PC-9 (cell line): Measurements from ENCODE around the gene ARSG. TPM values are rescaled to one million over a fixed set of nuclear protein-coding genes. Genes with fewer than 3 reads are reported as not detected.
A peak's percentile ranks its signal among the peaks of the same experiment; 100 is the strongest.
"Not testable (repeated sequence)": the region's sequence is repeated elsewhere in the genome, so short reads cannot be mapped to it uniquely, and the experiment has no call there.

Source experiments
- BruUV-seq: library from RNA; stranded (reverse); fragments of 400-500 nt; replicated peaks from 2 replicates; lab custom pipeline; 2021; lab: Mats Ljungman, UMichigan
- CTCF ChIA-PET: fragments of 300-600 bp; sonication (Branson Sonifier 250); formaldehyde crosslinking; loops from one replicate; lab custom pipeline; 2022; ENCODE audit warnings: antibody characterized with exemption; lab: Charles Lee
- POLR2A ChIA-PET: fragments of 300-600 bp; sonication (Branson Sonifier 250); formaldehyde crosslinking; loops from one replicate; lab custom pipeline; 2022; ENCODE audit warnings: antibody characterized with exemption; ENCODE audit not compliant: unreplicated experiment; lab: Charles Lee
- DNase-seq, 2 experiments: peaks; one replicate each; pipeline versions ENCODE4 v3.0.0 to v3.0.0-alpha.2; 2015 to 2022; ENCODE audit warnings: mixed read lengths in 1 of 2
- H2AFZ ChIP-seq: fragments of 200-600 bp; sonication (generic); 2 replicates; pipeline ENCODE4 v1.8.1; 2017; ENCODE audit warnings: antibody characterized with exemption
- H3F3A ChIP-seq: fragments of 200-600 bp; sonication (generic); 2 replicates; pipeline ENCODE4 v1.8.1; 2017; ENCODE audit warnings: antibody characterized with exemption, mild to moderate bottlenecking, low read depth; ENCODE audit not compliant: insufficient read depth
- H3K27ac ChIP-seq: fragments of 200-600 bp; sonication (generic); 2 replicates; pipeline ENCODE4 v1.6.1; 2016; ENCODE audit warnings: mixed run types
- H3K27me3 ChIP-seq: fragments of 200-600 bp; sonication (generic); 2 replicates; pipeline ENCODE4 v1.6.1; 2016; ENCODE audit warnings: low read depth, mixed run types; ENCODE audit not compliant: insufficient read depth
- H3K36me3 ChIP-seq: fragments of 200-600 bp; sonication (generic); 2 replicates; pipeline ENCODE4 v1.6.1; 2016; ENCODE audit warnings: low read depth, mixed run types
- H3K4me1 ChIP-seq: fragments of 200-600 bp; sonication (generic); replicated peaks from 2 replicates; pipeline ENCODE4 v1.6.1; 2016; ENCODE audit warnings: mixed run types; ENCODE audit not compliant: insufficient read depth
- H3K4me2 ChIP-seq: fragments of 200-600 bp; sonication (generic); 2 replicates; pipeline ENCODE4 v1.6.1; 2017; ENCODE audit warnings: mixed run types
- H3K4me3 ChIP-seq: fragments of 200-600 bp; sonication (generic); 2 replicates; pipeline ENCODE4 v1.6.1; 2016; ENCODE audit warnings: mixed run types
- H3K79me2 ChIP-seq: fragments of 200-600 bp; sonication (generic); 2 replicates; pipeline ENCODE4 v1.6.1; 2017; ENCODE audit warnings: low read depth, mixed run types
- H3K9me2 ChIP-seq: fragments of 200-600 bp; sonication (generic); 2 replicates; pipeline ENCODE4 v1.8.1; 2017; ENCODE audit warnings: mild to moderate bottlenecking; ENCODE audit not compliant: insufficient read depth
- H3K9me3 ChIP-seq: fragments of 200-600 bp; sonication (generic); 2 replicates; pipeline ENCODE4 v1.8.1; 2016; ENCODE audit warnings: low read depth; ENCODE audit not compliant: insufficient read depth
- H4K20me1 ChIP-seq: fragments of 200-600 bp; sonication (generic); 2 replicates; pipeline ENCODE4 v1.8.1; 2017; ENCODE audit not compliant: insufficient read depth
- EZH2 ChIP-seq: fragments of 200-600 bp; sonication (generic); IDR thresholded peaks from 2 replicates; pipeline ENCODE4 v1.8.0; 2017; ENCODE audit warnings: antibody characterized with exemption, low read depth
- intact Hi-C: fragments of 100-400 bp; cut with micrococcal nuclease; formaldehyde crosslinking; loops from one replicate; pipeline ENCODE4 v1.10.0; 2022; ENCODE audit not compliant: unreplicated experiment
- total RNA-seq: library from RNA; stranded (reverse); gene quantifications from 2 replicates; pipeline ENCODE4 v1.2.3, GENCODE V29; 2021
- TF ChIP-seq, protein P1 (sequence below): fragments of 200-600 bp; sonication (generic); conservative IDR thresholded peaks from 2 replicates; pipeline ENCODE4 v1.6.1; 2017; ENCODE audit warnings: mixed run types, antibody characterized with exemption, mild to moderate bottlenecking, moderate library complexity

ARSG gene
- total RNA-seq, 1 experiment from 2014 or later = 4.0 TPM

DNA sequence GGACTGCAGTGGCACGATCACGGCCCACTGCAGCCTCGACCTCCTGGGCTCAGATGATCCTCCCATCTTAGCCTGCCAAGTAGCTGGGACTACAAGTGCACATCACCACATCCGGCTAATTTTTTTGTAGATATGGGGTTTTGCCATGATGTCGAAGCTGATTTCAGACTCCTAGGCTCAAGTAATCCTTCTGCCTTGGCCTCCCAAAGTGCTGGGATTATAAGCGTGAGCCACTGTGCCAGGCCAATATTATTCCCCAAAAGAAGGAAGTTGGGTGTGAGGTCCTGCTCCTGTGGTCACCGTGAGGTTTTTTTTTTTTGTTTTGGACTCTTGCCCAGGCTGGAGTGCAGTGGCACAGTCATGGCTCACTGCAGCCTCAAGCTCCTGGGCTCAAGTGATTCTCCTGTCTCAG lies 41.9 kb upstream of the ARSG start:
- H3K4me2 ChIP-seq = peak overlapping the region; percentile 81; the same call in 1 of the 2 replicates
- H3K4me1 ChIP-seq = peaks cover 10% of the 10 kb centered on the region
- no peak overlapping the region for H3K27ac ChIP-seq
- H3K9me3 ChIP-seq = no peaks in the 10 kb centered on the region
- H3K79me2 ChIP-seq = no peaks in the 10 kb centered on the region; the same call in 1 of the 2 replicates
- CTCF ChIA-PET = interaction anchor here (0.6 to 1.4 kb wide), 2 partner anchors 49 to 201 kb away, joined by 3 to 5 read pairs; no protein-coding TSS in a partner anchor
- H4K20me1 ChIP-seq = no peaks in the 10 kb centered on the region
- H3K27me3 ChIP-seq = no peaks in the 10 kb centered on the region
- H3K4me3 ChIP-seq = no peak overlapping the region
- H2AFZ ChIP-seq = no peak overlapping the region
- no TSS peak for BruUV-seq
- peaks cover 20% of the 10 kb centered on the region; the same call in 1 of the 2 replicates for H3F3A ChIP-seq
- TF ChIP-seq EZH2 = no peak
- TF ChIP-seq, protein P1, sequence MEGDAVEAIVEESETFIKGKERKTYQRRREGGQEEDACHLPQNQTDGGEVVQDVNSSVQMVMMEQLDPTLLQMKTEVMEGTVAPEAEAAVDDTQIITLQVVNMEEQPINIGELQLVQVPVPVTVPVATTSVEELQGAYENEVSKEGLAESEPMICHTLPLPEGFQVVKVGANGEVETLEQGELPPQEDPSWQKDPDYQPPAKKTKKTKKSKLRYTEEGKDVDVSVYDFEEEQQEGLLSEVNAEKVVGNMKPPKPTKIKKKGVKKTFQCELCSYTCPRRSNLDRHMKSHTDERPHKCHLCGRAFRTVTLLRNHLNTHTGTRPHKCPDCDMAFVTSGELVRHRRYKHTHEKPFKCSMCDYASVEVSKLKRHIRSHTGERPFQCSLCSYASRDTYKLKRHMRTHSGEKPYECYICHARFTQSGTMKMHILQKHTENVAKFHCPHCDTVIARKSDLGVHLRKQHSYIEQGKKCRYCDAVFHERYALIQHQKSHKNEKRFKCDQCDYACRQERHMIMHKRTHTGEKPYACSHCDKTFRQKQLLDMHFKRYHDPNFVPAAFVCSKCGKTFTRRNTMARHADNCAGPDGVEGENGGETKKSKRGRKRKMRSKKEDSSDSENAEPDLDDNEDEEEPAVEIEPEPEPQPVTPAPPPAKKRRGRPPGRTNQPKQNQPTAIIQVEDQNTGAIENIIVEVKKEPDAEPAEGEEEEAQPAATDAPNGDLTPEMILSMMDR = no peak
- intact Hi-C loops = no loop called here
- 0 out of 2 replicates have a peak, but pooled peaks cover 6% of the 10 kb centered on the region for H3K36me3 ChIP-seq
- POLR2A ChIA-PET = no interaction called here
- no peaks in the 10 kb centered on the region for H3K9me2 ChIP-seq
- DNase-seq = no peak

DNA sequence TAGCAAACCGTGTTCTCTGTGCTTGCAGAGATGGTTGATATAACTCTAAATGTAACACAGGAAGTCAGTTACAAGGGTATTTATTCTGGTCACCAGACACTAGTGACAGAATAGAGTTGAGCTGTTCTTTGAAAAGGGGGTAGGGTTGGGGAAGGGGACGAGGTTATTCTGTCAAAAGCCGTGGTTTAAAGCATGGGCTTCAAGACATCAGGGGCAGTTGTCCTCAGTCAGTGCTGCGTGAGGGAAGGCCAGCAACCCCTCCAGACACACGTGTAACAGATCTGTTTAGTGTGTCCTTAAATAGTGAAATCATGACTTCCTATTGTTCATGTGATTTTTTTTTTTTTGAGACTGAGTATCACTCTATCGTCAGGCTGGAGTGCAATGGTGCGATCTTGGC lies 37.9 kb upstream of the ARSG start:
- H4K20me1 ChIP-seq, H2AFZ ChIP-seq, H3K9me2 ChIP-seq, H3K27ac ChIP-seq, H3K36me3 ChIP-seq, H3K27me3 ChIP-seq, H3K9me3 ChIP-seq, H3K79me2 ChIP-seq, H3K4me3 ChIP-seq, H3K4me2 ChIP-seq, intact Hi-C loops, DNase-seq, BruUV-seq, CTCF ChIA-PET, POLR2A ChIA-PET: not testable (repeated sequence)
- peaks cover 12% of the 10 kb centered on the region; the same call in 1 of the 2 replicates for H3F3A ChIP-seq
- H3K4me1 ChIP-seq = peaks cover 14% of the 10 kb centered on the region

DNA sequence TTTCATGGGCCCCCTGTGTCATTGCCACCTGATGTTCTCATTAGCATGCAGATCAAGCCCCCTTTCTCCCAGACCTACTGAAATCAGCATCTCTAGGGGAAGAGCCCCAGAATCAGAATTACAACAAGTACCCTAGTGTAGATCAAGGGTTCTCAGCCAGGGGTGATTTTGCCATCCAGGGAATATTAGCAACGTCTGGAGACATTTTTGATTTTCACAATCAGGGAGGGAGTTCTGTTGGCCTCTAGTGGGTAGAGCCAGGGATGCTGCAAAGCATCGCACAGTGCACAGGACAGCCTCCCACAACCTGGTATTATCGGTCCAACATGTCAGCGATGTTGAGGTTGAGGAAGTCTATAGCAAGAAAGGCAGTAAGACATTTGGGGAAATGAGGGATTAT lies 36.1 kb upstream of the ARSG start:
- Histone ChIP-seq H3F3A (no peaks in the 10 kb centered on the region; the same call in 1 of the 2 replicates), H3K79me2 (no peaks in the 10 kb centered on the region), H2AFZ (no peak overlapping the region), H3K27ac (no peak overlapping the region), H4K20me1 (no peaks in the 10 kb centered on the region), H3K4me3 (no peak overlapping the region), H3K27me3 (no peaks in the 10 kb centered on the region), H3K4me1 (peaks cover 6% of the 10 kb centered on the region; the same call in 1 of the 2 replicates), H3K4me2 (no peak overlapping the region), H3K9me2 (no peaks in the 10 kb centered on the region), H3K9me3 (no peaks in the 10 kb centered on the region), H3K36me3 (0 out of 2 replicates have a peak, but pooled peaks cover 6% of the 10 kb centered on the region)
- intact Hi-C loops = no loop called here
- no TSS peak for BruUV-seq
- TF ChIP-seq, protein P1 = no peak
- no peak for TF ChIP-seq EZH2
- no peak for DNase-seq
- CTCF ChIA-PET = no interaction called here
- POLR2A ChIA-PET = no interaction called here
